Spleen (tissue), 7 donors: Measurements from ENCODE around the gene MAGEH1.
"Not testable (repeated sequence)": the region's sequence is repeated elsewhere in the genome, so short reads cannot be mapped to it uniquely, and the experiment has no call there.

Experiments
- CTCF ChIP-seq, 11 experiments: fragments of 200-600 bp in 7 of 11; fragments of 450-650 bp in 4 of 11; sonication (generic) in 4 of 11; IDR thresholded peaks in 8 of 11; conservative IDR thresholded peaks in 3 of 11; 1 replicate in 7 of 11; 2 replicates in 4 of 11; pipeline versions ENCODE4 v1.4.0 to v1.8.0; 2016 to 2021; ENCODE audit warnings: antibody characterized with exemption in 11 of 11, inconsistent platforms in 4 of 11, mild to moderate bottlenecking in 1 of 11
- POLR2A ChIP-seq, 3 donors: fragments of 450-650 bp; IDR thresholded peaks; one replicate each; pipeline ENCODE4 v1.5.1; 2017; ENCODE audit warnings: antibody characterized with exemption in 3 of 3, mild to moderate bottlenecking in 1 of 3
- POLR2AphosphoS5 ChIP-seq, 3 donors: sonication (generic); formaldehyde crosslinking; IDR thresholded peaks; one replicate each; pipeline ENCODE4 v1.5.1; 2017; ENCODE audit warnings: antibody characterized with exemption in 3 of 3
- donor health status: DM: no; HTN: no; CAD: no; lungs with moderate emphysema.
- donor health status: DM: no; HTN: no; CAD: no.
- donor health status: DM: no; HTN: no; CAD: no.

- TF ChIP-seq CTCF (IDR thresholded peaks at IDR 0.05 in 8 of 11, conservative IDR thresholded peaks at IDR 0.05 in 3 of 11); POLR2A (IDR thresholded peaks at IDR 0.05); POLR2AphosphoS5 (IDR thresholded peaks at IDR 0.05): not testable (repeated sequence)
Observed at GRCh38 chrX:55465791-55466190, 13.9 kb downstream of the MAGEH1 start.
